K562 (cell line): Measurements from ENCODE around the gene B4GALT5. TPM values are rescaled to one million over a fixed set of nuclear protein-coding genes. Genes with fewer than 3 reads are reported as not detected.
A peak's percentile ranks its signal among the peaks of the same experiment; 100 is the strongest.

Experiments used
- MCM7 ChIP-seq, 2 experiments: fragments of 450-650 bp; IDR thresholded peaks; 2 replicates each; pipeline ENCODE4 v1.6.1; 2016 to 2018
- MIER1 ChIP-seq: fragments of 450-650 bp; IDR thresholded peaks from 2 replicates; pipeline ENCODE4 v1.6.1; 2016; ENCODE audit warnings: antibody characterized with exemption, mild to moderate bottlenecking, low read depth
- NCOA4 ChIP-seq: fragments of 450-650 bp; IDR thresholded peaks from 2 replicates; pipeline ENCODE4 v1.6.1; 2018; ENCODE audit warnings: mild to moderate bottlenecking; ENCODE audit not compliant: partially characterized antibody
- NR2C2 ChIP-seq, 2 experiments: fragments of 200-800 bp in 1 of 2; sonication (Bioruptor generic) in 1 of 2; sonication (generic) in 1 of 2; formaldehyde crosslinking in 1 of 2; IDR thresholded peaks; 2 replicates each; pipeline versions ENCODE4 v1.6.1 to v1.8.0; 2016 to 2022; ENCODE audit warnings: mild to moderate bottlenecking in 1 of 2, missing compliant biosample characterization in 1 of 2, missing genetic modification characterization in 1 of 2, missing genetic modification reagents in 1 of 2
- PHB2 ChIP-seq: fragments of 450-650 bp; IDR thresholded peaks from 2 replicates; pipeline ENCODE4 v1.6.1; 2017; ENCODE audit warnings: low read depth
- RBM39 ChIP-seq: fragments of 200-400 bp; formaldehyde crosslinking; optimal IDR thresholded peaks from 2 replicates; pipeline ENCODE3; 2018; ENCODE audit warnings: low read depth, low read length
- SFPQ ChIP-seq: fragments of 200-400 bp; formaldehyde crosslinking; IDR thresholded peaks from 2 replicates; pipeline ENCODE4 v1.6.1; 2017; ENCODE audit warnings: mild to moderate bottlenecking, low read depth, low read length, moderate library complexity
- ZBTB40 ChIP-seq, 2 experiments: fragments of 450-650 bp in 1 of 2; sonication (generic) in 1 of 2; formaldehyde crosslinking in 1 of 2; IDR thresholded peaks; 2 replicates each; pipeline versions ENCODE4 v1.7.1 to v1.9.0; 2016 to 2022; ENCODE audit warnings: inconsistent platforms in 1 of 2, mild to moderate bottlenecking in 1 of 2, missing genetic modification reagents in 1 of 2
- ZNF324 ChIP-seq: fragments of 250-450 bp; sonication (Bioruptor Pico); IDR thresholded peaks from 2 replicates; pipeline ENCODE4 v1.4.0; 2020; ENCODE audit warnings: mild to moderate bottlenecking
- ZNF518B ChIP-seq: fragments of 250-450 bp; sonication (Bioruptor Pico); IDR thresholded peaks from 2 replicates; pipeline ENCODE4 v1.5.0; 2021; ENCODE audit warnings: mild to moderate bottlenecking, moderate library complexity
- ZNF780A ChIP-seq: fragments of 250-450 bp; sonication (Bioruptor Pico); IDR thresholded peaks from 2 replicates; pipeline ENCODE4 v1.5.0; 2021; ENCODE audit warnings: mild to moderate bottlenecking
- polyA plus RNA-seq, 8 experiments: library from polyadenylated mRNA; depleted of rRNA in 4 of 8; stranded (reverse) in 5 of 8; unstranded in 3 of 8; fragments of >200 nt; fragmentation: Nextera tagmentation in 2 of 8; fragmentation: Illumina TruSeq in 1 of 8; extraction: Ambion mirVana in 2 of 8; extraction: Trizol in 1 of 8; gene quantifications; 2 replicates each; pipeline versions ENCODE4 v1.2.1 to v1.2.3, GENCODE V29; 2011 to 2014; ENCODE audit warnings: inconsistent platforms in 1 of 8, missing spikeins in 1 of 8
- total RNA-seq, 7 experiments: library from RNA; depleted of rRNA in 6 of 7; stranded (reverse); fragments of >200 nt in 6 of 7; fragmentation: Illumina TruSeq in 2 of 7; extraction: Trizol in 2 of 7; gene quantifications; 2 replicates each; pipeline versions ENCODE4 v1.2.1 to v1.2.3, GENCODE V29; 2011 to 2021; ENCODE audit warnings: low replicate concordance in 1 of 7

The B4GALT5 gene
- total and polyA plus RNA-seq, 9 of the 15 experiments (the other 6 are each of a cell fraction or from before 2014, with no cell fraction given), result 8.5 to 32.6 (median 23.4) TPM

DNA sequence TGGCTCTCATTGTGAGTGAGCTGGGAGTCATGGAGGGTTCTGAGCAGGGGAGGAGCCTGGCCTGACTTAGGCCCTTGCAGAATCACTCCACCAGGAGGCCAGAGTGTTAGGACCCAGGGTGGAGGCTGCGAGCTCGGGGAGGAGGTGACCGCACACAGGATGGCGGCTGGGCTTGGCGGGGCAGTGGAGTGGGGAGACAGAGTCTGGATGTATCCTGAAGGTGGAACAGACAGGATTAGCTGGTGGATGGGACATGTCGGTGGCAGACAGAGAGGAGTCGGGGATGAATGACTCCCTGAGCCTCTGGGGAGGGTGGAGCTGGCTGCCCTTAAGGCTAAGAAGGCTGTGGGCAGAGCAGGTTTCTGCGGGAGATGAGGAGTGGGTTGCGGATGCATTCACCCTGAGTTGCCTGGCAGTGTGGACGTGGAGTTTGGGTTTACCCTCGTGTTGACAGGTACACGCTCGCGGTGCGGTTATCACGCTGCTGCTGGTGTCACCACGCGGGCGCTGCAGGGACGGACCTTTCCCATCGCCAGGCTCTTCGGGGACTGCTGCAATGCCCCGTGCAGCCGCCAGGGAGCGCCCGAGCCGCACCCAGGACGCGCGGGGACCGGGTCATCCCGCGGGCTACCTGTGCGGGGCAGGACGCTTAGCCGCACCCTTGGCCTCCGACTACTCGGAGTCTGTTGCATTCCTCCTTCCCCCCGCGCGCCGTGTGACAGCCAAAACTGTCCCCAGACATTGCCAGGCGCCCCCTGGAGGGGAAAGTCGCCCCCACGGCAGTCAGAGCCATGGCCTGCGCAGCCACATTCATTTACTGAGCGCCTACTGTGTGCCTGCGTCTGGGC, 102.8 kb downstream of the B4GALT5 start (continued):
- TF ChIP-seq ZBTB40 (IDR thresholded peaks at IDR 0.05) (peak; percentile 53; the same call in 1 of the 2 replicates), ZBTB40 (CRISPR knock-in tag; IDR thresholded peaks at IDR 0.05) (no peak), MCM7 (IDR thresholded peaks at IDR 0.05) (no peak), PHB2 (no peak), SFPQ (no peak), ZNF324 (CRISPR knock-in tag) (no peak), ZNF780A (CRISPR knock-in tag) (no peak), MIER1 (no peak), ZNF518B (no peak), NR2C2 (CRISPR knock-in tag; IDR thresholded peaks at IDR 0.05) (peak; percentile 77; the same call in 1 of the 2 replicates), NR2C2 (tag; IDR thresholded peaks at IDR 0.05) (no peak), RBM39 (no peak), NCOA4 (no peak)
